Stimulated activated memory B cell treated with anti-CD40 and anti-IgM and Interleukin-4, amounts not matched to agents 10 μg/mL and 1 μg/mL and 100 μg/mL, for 72 hours (primary cell): ENCODE measurements around the gene COL9A2.
A peak's percentile ranks its signal among the peaks of the same experiment; 100 is the strongest.
"Not testable (repeated sequence)": the region's sequence is repeated elsewhere in the genome, so short reads cannot be mapped to it uniquely, and the experiment has no call there.

Experiments
- ATAC-seq: fragments of 150-1000 bp; cut with Tn5 transposase; 2 replicates; pipeline ENCODE4 v1.10.0; 2021
- H3K27ac Mint-ChIP-seq: one replicate; pipeline ENCODE4 v1.8.0; 2022; ENCODE audit warnings: mild to moderate bottlenecking, mixed read lengths
- H3K27me3 Mint-ChIP-seq: one replicate; pipeline ENCODE4 v1.8.0; 2022; ENCODE audit warnings: mixed read lengths
- H3K36me3 Mint-ChIP-seq: one replicate; pipeline ENCODE4 v1.8.0; 2022; ENCODE audit warnings: mixed read lengths
- H3K4me1 Mint-ChIP-seq: one replicate; pipeline ENCODE4 v1.8.0; 2022; ENCODE audit warnings: mixed read lengths
- H3K4me3 Mint-ChIP-seq: one replicate; pipeline ENCODE4 v1.8.0; 2022; ENCODE audit warnings: mild to moderate bottlenecking, moderate library complexity, mixed read lengths
- H3K9me3 Mint-ChIP-seq: one replicate; pipeline ENCODE4 v1.8.0; 2022; ENCODE audit warnings: mixed read lengths

Gene COL9A2

GRCh38 chr1:40339420-40340323 is 22.6 kb upstream of the COL9A2 start:
- H3K4me1 Mint-ChIP-seq = peaks cover 55% of the 10 kb centered on the region
- peak overlapping the region; percentile 27 for H3K27ac Mint-ChIP-seq
- no peaks in the 10 kb centered on the region for H3K27me3 Mint-ChIP-seq
- H3K36me3 Mint-ChIP-seq = no peaks in the 10 kb centered on the region
- no peak for ATAC-seq
- no peak overlapping the region for H3K4me3 Mint-ChIP-seq
- no peaks in the 10 kb centered on the region for H3K9me3 Mint-ChIP-seq

DNA sequence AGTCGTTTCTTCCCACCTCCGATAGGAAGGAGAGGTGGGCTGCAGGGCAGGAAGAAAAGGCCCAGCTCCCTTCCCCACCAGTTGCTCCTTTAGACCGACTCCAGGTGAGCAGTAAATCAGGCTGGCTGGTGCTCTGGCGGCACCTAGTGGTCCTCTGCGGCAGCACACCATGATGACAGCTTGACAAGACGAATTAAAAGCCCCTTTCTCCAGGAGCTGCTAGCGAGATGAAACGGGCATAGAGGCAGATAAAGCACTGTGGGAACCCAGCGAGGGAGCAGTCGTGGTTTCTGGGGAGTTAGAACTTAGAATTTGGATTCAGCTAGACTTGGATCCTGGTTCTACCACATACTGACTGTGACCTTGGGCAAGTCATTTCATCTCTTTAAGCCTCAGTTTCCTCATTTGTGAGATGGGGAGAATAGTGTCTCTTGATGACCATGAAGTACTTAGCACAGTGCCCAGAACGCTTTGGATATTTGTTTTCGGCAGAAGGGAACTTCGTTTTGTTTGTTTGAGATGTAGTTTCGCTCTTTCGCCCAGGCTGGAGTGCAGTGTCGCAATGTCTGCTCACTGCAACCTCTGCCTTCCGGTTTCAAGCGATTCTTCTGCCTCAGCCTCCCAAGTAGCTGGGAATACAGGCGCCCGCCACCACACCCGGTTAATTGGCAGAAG is 21.8 kb upstream of the COL9A2 start:
- H3K4me3 Mint-ChIP-seq = peak overlapping the region; percentile 51
- H3K27me3 Mint-ChIP-seq = no peaks in the 10 kb centered on the region
- peak overlapping the region; percentile 59 for H3K27ac Mint-ChIP-seq
- peaks cover 47% of the 10 kb centered on the region for H3K4me1 Mint-ChIP-seq
- peak; percentile 84 for ATAC-seq
- no peaks in the 10 kb centered on the region for H3K9me3 Mint-ChIP-seq
- H3K36me3 Mint-ChIP-seq = no peaks in the 10 kb centered on the region

DNA sequence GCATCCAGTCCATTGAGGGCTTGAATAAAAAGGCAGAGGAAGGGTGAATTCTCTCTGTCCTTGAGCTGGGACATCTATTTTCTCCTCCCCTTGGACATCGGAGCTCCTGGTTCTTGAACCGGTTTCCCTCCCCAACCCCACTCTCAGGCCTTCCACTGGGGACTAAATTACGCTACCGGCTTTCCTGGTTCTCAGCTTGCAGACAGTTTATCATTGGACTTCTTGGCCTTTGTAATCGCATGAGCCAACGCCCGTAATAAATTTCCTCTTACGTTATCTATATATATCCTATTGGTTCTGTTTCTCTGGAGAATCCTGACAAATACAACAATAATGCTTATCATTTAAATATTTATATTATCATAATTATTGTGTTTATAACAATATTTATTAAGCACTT is 20.4 kb upstream of the COL9A2 start:
- Mint-ChIP-seq H3K4me3 (no peak overlapping the region), H3K4me1 (peaks cover 36% of the 10 kb centered on the region), H3K27ac (no peak overlapping the region), H3K9me3 (no peaks in the 10 kb centered on the region), H3K36me3 (no peaks in the 10 kb centered on the region), H3K27me3 (no peaks in the 10 kb centered on the region)
- ATAC-seq = no peak

DNA sequence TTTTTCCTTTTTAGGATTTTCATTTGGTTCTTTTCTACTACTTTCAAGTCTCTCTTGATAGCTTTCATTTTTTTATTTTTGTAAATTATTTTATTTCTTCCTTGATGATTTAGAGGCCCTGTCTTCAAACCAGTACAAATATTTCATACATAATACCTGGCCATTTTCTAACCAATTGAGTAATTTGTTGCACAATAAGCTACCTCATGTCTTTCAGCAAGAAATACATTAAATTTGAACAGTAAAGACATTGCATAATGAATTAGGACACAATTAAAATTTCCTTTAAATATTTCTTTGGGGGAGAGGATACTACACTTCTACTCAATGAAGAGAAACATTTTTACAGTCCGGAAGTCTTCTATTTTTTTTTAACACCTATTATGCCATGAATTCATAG is 15.6 kb upstream of the COL9A2 start:
- Mint-ChIP-seq H3K27me3 (no peaks in the 10 kb centered on the region), H3K27ac (no peak overlapping the region), H3K4me3 (no peak overlapping the region), H3K4me1 (no peaks in the 10 kb centered on the region), H3K36me3 (no peaks in the 10 kb centered on the region), H3K9me3 (no peaks in the 10 kb centered on the region)
- ATAC-seq = no peak

DNA sequence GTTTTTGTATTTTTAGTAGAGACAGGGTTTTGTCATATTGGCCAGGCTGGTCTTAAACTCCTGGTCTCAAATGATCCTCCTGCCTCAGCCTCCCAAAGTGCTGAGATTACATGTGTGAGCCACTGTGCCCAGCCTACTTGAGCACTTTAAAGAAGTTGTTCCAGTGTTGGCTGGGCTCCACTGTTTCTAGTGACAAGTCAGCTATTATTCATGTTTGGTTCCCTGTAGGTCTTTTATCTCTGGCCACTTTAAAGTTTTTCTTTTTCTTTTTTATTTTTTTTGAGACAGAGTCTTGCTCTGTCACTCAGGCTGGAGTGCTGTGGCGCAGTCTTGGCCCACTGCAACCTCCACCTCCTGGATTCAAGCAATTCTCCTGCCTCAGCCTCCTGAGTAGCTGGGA is 14.3 kb upstream of the COL9A2 start:
- H3K27ac Mint-ChIP-seq, H3K9me3 Mint-ChIP-seq, H3K4me1 Mint-ChIP-seq, H3K36me3 Mint-ChIP-seq, H3K27me3 Mint-ChIP-seq, ATAC-seq, H3K4me3 Mint-ChIP-seq: not testable (repeated sequence)

DNA sequence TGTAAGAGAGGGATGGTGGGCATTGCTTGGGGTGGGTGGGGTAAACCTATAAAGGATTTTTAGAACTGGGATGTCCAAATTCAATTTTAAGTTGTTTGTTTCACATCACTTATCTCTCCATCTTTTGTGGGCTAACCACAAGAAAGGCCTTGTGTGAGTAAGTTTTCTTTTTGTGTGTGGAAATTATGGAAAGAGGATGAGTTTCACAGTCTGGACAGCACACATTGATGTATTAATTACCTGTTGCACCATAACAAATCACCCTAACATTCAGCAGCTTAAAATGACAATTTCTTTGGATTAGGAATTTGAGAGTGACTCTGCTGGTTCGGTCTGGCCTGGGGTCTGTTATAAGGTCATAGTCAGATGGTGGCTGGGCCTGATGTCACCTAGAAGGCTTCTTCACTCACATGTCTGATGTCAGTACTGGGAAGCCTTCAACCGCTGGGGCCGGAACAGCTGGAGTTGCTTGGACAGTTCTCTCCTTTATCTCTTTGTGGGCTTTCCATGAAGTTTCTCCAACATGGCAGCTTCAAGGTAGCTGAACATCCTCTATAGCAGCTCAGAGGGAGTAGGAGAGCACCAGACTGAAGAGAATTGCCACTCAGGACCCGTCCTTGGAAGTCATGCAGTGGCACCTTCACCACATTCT is 2.0 kb upstream of the COL9A2 start:
- Mint-ChIP-seq H3K9me3 (no peaks in the 10 kb centered on the region), H3K36me3 (no peaks in the 10 kb centered on the region), H3K4me3 (no peak overlapping the region), H3K4me1 (peaks cover 36% of the 10 kb centered on the region), H3K27ac (no peak overlapping the region), H3K27me3 (no peaks in the 10 kb centered on the region)
- ATAC-seq = no peak

DNA sequence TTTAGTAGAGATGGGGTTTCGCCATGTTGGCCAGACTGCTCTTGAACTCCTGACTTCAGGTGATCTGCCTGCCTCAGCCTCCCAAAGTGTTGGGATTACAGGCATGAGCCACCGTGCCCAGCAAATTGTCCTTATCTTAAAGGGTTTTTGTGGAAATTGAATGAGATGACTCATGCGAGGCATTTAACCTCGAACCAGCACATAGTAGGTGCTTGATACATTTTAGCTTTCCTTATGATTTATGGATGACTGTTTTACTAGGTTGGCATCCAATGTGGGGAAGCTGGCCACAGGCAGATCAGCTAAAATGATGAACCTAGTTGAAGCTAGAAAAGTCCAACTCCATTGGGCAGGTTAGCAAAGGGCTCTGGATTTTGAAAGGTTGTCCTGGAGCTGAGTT is 1.4 kb upstream of the COL9A2 start:
- no peak for ATAC-seq
- H3K27ac Mint-ChIP-seq = no peak overlapping the region
- H3K36me3 Mint-ChIP-seq = no peaks in the 10 kb centered on the region
- H3K4me3 Mint-ChIP-seq = no peak overlapping the region
- H3K4me1 Mint-ChIP-seq = peaks cover 42% of the 10 kb centered on the region
- no peaks in the 10 kb centered on the region for H3K9me3 Mint-ChIP-seq
- no peaks in the 10 kb centered on the region for H3K27me3 Mint-ChIP-seq

DNA sequence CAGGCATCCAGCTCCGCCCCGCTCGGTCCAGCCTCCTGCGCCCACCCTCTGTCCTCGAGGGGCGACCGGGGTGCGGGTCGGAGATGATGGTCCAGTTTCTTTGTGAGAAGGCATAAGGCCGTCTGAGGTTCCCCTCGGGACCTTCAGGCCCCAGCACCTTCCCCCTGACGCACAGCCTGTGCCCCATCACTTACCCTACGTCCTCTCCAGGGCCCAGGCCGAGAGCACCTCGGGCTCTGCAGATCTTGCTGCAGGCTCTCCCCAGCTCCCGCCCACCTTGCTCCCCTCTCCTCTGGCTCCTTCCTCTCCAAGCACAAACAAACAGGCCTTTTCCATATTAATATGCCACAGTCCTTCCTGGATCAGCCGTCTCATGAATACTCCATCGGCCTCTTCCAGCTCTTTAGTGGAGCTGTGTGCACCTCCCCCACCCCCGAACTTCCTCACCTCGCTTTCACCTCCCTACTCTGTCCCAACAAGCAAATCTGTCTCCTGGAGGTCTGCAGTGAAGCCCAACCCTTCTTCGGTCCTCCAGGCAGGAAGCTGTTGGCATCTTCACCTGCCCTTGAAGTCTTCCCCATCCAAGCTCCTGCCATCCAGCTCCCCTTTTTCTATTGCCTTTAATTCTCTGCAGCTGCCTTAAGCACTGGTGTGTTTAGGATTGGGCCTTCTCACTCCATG is 448 bp upstream of the COL9A2 start:
- Mint-ChIP-seq H3K4me1 (peaks cover 52% of the 10 kb centered on the region), H3K36me3 (no peaks in the 10 kb centered on the region), H3K27ac (peak overlapping the region; percentile 86), H3K4me3 (peak overlapping the region; percentile 65), H3K9me3 (no peaks in the 10 kb centered on the region), H3K27me3 (no peaks in the 10 kb centered on the region)
- ATAC-seq = no peak

- H3K4me3 Mint-ChIP-seq = peak overlapping the region; percentile 85
- H3K4me1 Mint-ChIP-seq = peaks cover 64% of the 10 kb centered on the region
- no peaks in the 10 kb centered on the region for H3K36me3 Mint-ChIP-seq
- H3K9me3 Mint-ChIP-seq = no peaks in the 10 kb centered on the region
- H3K27ac Mint-ChIP-seq = peak overlapping the region; percentile 86
- no peaks in the 10 kb centered on the region for H3K27me3 Mint-ChIP-seq
- ATAC-seq = peak; percentile 5
Measured at GRCh38 chr1:40315795-40316594, 1.1 kb downstream of the COL9A2 start.

DNA sequence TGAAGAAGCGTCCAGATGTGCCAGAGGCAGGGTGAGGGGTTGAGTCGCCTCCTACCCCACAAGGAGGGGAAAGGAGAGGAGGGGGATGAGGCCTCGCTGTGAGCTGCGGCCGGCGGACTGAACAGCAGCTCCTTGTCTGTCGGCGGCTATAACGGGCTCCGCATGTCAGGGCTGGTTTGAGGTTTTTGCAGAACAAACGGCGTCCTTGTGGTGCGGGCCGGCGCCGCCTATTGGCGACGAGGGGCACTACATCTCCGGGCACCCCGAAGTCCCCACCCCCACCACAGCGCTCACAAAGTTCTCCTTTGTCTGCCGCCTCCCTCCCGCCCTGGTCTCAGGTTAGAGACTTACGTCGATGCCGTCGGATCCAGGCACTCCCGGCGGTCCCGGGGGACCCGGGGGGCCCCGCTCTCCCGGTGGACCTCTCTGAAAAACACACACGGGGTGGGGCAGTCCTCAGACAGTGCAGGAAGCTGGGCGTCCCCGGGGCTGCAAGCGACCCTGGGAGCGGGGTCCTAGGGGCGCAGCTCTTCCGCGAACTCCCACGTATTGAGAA is 1.8 kb downstream of the COL9A2 start:
- H3K27me3 Mint-ChIP-seq = no peaks in the 10 kb centered on the region
- ATAC-seq = peak; percentile 71
- H3K9me3 Mint-ChIP-seq = no peaks in the 10 kb centered on the region
- H3K36me3 Mint-ChIP-seq = no peaks in the 10 kb centered on the region
- peak overlapping the region; percentile 86 for H3K27ac Mint-ChIP-seq
- peaks cover 64% of the 10 kb centered on the region for H3K4me1 Mint-ChIP-seq
- peak overlapping the region; percentile 85 for H3K4me3 Mint-ChIP-seq

DNA sequence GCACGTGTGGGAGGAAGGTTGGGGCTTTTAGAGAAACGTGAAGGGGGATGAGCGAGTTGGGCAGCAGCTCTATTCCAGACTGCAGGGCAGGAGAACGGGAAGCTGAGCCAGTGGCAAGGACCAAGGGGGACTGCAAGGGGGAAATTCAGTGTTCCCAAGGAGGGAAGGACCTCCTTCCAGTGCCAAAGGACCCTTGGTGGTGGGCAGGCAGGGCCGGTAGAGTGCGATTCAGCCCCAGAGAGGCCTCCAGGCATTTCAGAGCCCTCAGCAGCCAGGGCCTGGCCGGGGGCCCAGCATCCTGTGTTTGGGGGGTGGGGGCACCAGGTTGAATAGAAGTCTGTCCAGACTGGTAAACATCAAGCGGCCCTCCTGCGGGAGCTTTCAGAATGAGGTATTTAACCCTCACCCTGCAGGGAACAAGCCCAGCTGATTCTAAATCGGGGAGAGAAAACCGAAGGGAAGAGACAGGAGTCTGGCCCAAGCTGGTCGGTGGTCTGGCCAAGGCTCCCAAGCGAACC is 2.3 kb downstream of the COL9A2 start:
- Mint-ChIP-seq H3K27me3 (no peaks in the 10 kb centered on the region), H3K36me3 (no peaks in the 10 kb centered on the region), H3K4me3 (peak overlapping the region; percentile 85), H3K4me1 (peaks cover 64% of the 10 kb centered on the region), H3K27ac (peak overlapping the region; percentile 86), H3K9me3 (no peaks in the 10 kb centered on the region)
- no peak for ATAC-seq

DNA sequence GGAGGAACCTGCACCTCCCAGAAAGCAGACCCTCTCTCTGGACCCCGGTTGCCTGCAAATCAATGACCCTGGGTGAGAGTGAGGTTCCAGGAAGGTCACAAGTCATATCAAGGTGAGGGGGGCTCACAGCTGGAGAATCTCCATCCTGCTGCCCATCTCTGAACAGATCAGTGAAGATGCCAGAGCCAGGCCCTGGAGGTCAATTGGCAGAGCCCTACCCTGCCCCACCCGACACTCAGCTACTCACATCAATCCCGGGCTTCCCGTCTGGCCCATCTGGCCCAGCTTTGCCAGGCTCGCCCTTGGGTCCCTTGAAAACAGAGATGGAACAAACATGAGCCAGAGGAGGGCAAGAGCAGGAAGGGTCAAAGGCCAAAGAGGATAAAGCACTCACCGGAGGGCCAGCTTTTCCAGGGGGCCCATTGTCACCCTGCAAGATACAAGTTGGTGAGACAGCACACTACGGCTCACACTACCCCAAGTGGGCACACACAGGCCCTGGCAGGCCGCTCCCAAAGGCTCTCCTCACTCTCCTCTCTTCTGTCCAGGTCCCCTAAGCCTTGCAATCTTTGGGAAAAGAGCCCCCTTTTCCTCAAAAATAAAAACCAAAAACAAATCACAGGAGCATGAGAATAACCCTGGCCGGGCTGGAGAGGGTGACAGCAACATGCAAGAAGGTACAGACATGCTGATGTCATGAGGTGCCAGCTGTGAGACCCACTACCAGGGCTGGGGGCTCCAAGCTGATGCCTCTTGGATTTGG is 2.9 kb downstream of the COL9A2 start:
- no peak for ATAC-seq
- Mint-ChIP-seq H3K36me3 (no peaks in the 10 kb centered on the region), H3K4me3 (peak overlapping the region; percentile 55), H3K27me3 (no peaks in the 10 kb centered on the region), H3K27ac (peak overlapping the region; percentile 86), H3K4me1 (peaks cover 64% of the 10 kb centered on the region), H3K9me3 (no peaks in the 10 kb centered on the region)

DNA sequence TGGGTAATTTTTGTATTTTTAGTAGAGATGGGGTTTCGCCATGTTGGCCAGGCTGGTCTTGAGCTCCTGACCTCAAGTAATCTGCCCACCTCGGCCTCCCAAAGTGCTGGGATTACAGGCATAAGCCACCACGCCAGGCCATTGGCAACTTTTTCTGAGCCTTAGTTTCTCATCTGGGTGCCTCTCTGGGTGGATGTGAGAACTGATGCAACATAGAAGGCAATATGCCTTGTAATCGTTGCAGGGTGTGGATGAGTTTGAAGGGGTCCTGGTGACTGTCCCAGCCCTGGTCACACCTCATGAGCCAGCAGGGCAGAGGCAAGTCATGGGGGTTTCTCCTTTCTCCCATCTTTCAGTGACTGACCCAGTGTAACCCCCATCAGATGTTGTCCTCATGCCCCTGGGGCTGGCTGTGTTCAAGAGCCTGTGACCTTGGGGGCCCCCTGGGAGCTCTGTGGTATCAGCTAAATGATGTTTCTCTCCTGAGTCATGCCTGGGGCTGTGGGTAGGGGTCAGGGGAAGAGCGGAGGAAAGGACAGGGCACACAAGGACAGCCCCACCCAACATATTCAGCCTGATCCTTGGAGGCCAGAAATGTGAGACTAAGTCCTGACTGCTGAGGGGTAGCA is 3.6 kb downstream of the COL9A2 start:
- peak overlapping the region; percentile 66 for H3K4me3 Mint-ChIP-seq
- H3K27me3 Mint-ChIP-seq = no peaks in the 10 kb centered on the region
- no peaks in the 10 kb centered on the region for H3K9me3 Mint-ChIP-seq
- peak overlapping the region; percentile 86 for H3K27ac Mint-ChIP-seq
- peaks cover 64% of the 10 kb centered on the region for H3K4me1 Mint-ChIP-seq
- ATAC-seq = peak; percentile 77
- H3K36me3 Mint-ChIP-seq = no peaks in the 10 kb centered on the region
